H1 (cell line): Measurements from ENCODE around the gene BRAT1. TPM values are rescaled to one million over a fixed set of nuclear protein-coding genes. Genes with fewer than 3 reads are reported as not detected.
A peak's percentile ranks its signal among the peaks of the same experiment; 100 is the strongest.

Experiments used
- BACH1 ChIP-seq: IDR thresholded peaks from 2 replicates; pipeline ENCODE4 v1.6.1; 2012; ENCODE audit warnings: low read length, improper control_type of control experiment
- CHD7 ChIP-seq: fragments of 300-600 bp; sonication (generic); IDR thresholded peaks from 2 replicates; pipeline ENCODE4 v1.7.1; 2012; ENCODE audit warnings: low read length, moderate library complexity, mild to moderate bottlenecking, inconsistent platforms; ENCODE audit not compliant: insufficient replicate concordance
- POU5F1 ChIP-seq: IDR thresholded peaks from 2 replicates; pipeline ENCODE4 v1.6.1; 2011; ENCODE audit warnings: low read depth, mild to moderate bottlenecking, low read length, moderate library complexity
- RBBP5 ChIP-seq: IDR thresholded peaks from 2 replicates; pipeline ENCODE4 v1.7.1; 2012; ENCODE audit warnings: low read depth, mild to moderate bottlenecking, inconsistent platforms, low read length, moderate library complexity, borderline replicate concordance
- SIRT6 ChIP-seq: IDR thresholded peaks from one replicate; pipeline ENCODE4 v1.7.1; 2012; ENCODE audit warnings: low read length, inconsistent platforms
- TAF7 ChIP-seq: optimal IDR thresholded peaks from 2 replicates; pipeline ENCODE3; 2011; ENCODE audit warnings: low read depth, mild to moderate bottlenecking, inconsistent platforms, low read length, moderate library complexity, borderline replicate concordance
- TCF12 ChIP-seq: IDR thresholded peaks from 2 replicates; pipeline ENCODE4 v1.6.1; 2011; ENCODE audit warnings: low read depth, mild to moderate bottlenecking, low read length
- TEAD4 ChIP-seq: IDR thresholded peaks from 2 replicates; pipeline ENCODE4 v1.6.1; 2012; ENCODE audit warnings: low read depth, low read length, inconsistent platforms, mixed read lengths
- polyA plus RNA-seq, 7 experiments: library from polyadenylated mRNA; depleted of rRNA in 3 of 7; stranded (reverse) in 5 of 7; unstranded in 2 of 7; fragments of >200 nt in 5 of 7; fragments of 200-250 nt in 2 of 7; gene quantifications; 1 replicate in 5 of 7; 2 replicates in 1 of 7; 4 replicates in 1 of 7; pipeline versions ENCODE4 v1.2.1 to v1.2.3, GENCODE V29; 2011 to 2013; ENCODE audit warnings: missing spikeins in 2 of 7, mixed read lengths in 2 of 7
- total RNA-seq: library from RNA; stranded (reverse); fragmentation: NEBNext Ultra II Directional; extraction: Animal tissue kit (Norgen Biotek cat#: 25700); gene quantifications from 2 replicates; pipeline ENCODE4 v1.2.1, GENCODE V29; 2021

Gene BRAT1
- total and polyA plus RNA-seq, 2 of the 8 experiments (the other 6 are each of a cell fraction or from before 2014, with no cell fraction given): 36.8 to 42.3 TPM

GRCh38 chr7:2498708-2499107, 56.6 kb downstream of the BRAT1 start (continued):
- TF ChIP-seq CHD7: no peak
- TF ChIP-seq RBBP5: no peak
- peak; percentile 53; the same call in 1 of the 2 replicates for TF ChIP-seq TEAD4
- TF ChIP-seq SIRT6: no peak
- no peak for TF ChIP-seq POU5F1
- TF ChIP-seq TAF7: no peak
- no peak for TF ChIP-seq BACH1
- TF ChIP-seq TCF12: peak; percentile 73; the same call in 1 of the 2 replicates
